ENCODE measurements around the gene MIDN.

DNA sequence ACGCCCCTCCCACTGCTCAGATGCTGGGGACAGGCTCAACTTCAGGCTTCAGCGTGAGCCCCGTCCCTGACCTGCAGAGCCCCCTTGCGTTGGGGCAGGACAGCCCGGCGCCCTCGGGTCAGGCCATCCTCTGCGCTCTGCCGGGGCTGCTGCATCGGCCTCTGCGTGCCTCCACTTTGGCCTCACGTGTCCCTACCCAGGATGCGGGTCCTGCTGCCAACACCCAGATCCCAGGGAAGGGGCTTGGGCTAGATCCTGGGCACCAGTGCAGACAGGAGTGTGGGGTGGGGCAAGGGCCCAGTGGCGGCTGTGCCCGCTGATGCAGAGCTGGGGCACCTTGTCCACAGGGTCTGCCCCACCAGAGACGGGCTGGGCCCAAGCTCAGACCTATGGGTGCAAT lies 23.5 kb upstream of the MIDN start:
- no peak for TF ChIP-seq CTCF (IDR thresholded peaks at IDR 0.05)
- TF ChIP-seq POLR2A (IDR thresholded peaks at IDR 0.05) = no peak
- TF ChIP-seq POLR2AphosphoS5 (IDR thresholded peaks at IDR 0.05) = no peak
- no peak for TF ChIP-seq EP300 (IDR thresholded peaks at IDR 0.05)

Measured in suprapubic skin (tissue), 4 donors.